Measurements from ENCODE around the gene PDLIM1.

PDLIM1 gene

DNA sequence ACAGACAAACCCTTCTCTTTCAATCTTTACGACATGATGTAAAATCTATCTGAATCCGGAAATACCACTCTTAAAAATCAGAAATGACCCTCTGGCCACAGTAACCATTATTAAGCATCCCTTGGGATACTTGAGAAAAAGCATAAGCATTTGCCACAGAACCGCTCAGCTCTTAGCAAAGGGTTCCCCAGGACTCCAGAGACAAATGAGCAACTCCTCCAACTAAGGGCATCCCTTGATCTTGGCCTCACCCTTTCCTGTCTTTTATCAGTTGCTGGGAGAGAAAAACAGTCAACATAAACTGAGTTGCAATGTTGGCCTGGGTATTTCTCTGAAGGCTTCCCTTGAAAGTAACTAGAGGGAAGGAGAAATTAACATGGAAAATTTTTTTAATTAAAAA, 3.5 kb downstream of the PDLIM1 start:
- no peak for DNase-seq

DNA sequence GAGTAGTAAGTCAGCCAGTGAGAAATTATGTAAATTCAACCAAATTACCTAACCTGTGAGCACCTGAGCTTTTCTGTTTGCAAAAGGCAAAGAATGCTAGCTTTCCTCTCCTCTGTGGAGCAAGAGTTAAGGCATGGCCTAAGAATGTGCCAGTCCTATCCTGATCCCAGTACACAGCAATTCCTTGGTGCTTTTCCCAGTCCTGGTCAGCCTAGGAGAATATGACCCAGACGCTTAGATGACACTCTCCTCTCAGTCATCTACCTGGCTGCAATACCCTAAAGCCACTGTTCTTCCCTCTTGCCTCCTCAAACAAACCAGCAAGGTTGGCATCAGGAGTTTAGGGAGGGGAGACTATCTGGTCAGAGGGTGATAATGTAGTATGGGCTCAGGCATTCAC, 4.1 kb downstream of the PDLIM1 start:
- DNase-seq, result no peak

DNA sequence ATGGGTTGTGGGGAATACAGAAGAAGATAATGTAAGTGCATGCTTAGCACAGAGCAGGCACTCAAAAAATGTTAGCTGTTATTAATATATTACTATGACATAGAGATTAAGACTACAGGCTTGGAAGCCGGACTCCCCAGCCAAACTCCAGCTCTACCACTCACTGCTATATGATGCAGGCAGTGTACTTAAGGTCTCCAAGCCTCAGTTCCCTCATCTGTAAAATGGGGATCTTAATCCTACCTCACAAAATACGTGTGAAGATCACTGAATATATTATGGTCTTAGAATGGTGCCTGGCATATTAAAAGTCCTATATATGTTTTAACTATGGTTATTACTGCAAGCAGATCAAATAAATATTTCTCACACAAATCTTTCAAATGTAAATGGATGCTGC, 5.2 kb downstream of the PDLIM1 start:
- no peak for DNase-seq

DNA sequence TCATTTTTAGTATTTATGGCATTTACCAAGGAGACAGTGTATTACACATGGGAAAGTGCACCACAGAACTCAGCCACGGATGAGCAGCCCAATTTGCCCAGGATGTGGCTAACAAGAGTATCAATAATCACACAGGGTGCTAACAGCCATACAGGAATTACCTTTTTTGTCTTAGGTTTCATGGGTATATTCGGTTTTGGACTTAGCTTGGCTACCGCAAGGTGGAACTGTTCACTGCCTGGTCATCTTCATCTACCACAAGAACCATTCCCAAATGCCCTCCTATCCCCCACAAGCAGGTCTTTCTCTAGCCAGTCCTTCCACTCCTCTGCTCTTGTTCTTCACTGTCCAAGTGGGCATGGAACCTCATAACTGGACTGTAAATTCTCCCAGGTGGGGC, 6.0 kb downstream of the PDLIM1 start:
- no peak for DNase-seq

DNA sequence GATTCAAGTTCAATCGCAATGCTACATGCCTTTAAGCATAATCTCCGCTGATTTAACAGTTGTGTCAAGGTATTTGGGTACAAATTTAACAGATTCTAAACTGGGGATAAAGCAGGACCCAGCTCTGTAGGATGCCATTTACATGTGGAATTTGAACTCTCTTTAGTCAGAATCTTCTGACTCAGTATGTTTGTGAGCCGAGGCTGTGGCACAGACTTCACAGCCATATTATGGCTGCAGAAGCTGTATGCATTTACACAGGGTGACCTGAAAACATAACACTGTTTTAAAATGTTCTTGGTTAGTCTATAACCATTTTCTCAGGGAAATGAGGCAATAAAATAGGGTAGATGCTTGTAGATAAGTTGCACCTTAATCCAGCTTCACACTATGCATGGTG, 8.7 kb downstream of the PDLIM1 start:
- no peak for DNase-seq

DNA sequence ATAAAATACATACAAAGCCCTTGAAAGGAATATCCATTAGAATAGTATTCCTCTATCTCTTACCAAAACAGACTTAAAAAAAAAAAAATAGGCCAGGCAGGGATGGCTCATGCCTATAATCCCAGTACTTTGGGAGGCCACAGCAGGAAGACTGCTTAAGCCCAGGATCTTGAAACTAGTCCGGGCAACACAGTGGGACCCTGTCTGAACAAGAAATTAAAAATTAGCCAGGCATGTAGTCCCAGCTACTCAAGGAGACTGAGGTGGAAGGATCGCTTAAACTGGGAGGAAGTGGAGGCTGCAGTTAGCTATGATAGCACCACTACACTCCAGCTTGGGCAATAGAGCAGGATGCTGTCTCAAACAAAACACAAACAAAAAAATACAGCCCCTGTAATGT, 9.6 kb downstream of the PDLIM1 start:
- DNase-seq, result no peak

DNA sequence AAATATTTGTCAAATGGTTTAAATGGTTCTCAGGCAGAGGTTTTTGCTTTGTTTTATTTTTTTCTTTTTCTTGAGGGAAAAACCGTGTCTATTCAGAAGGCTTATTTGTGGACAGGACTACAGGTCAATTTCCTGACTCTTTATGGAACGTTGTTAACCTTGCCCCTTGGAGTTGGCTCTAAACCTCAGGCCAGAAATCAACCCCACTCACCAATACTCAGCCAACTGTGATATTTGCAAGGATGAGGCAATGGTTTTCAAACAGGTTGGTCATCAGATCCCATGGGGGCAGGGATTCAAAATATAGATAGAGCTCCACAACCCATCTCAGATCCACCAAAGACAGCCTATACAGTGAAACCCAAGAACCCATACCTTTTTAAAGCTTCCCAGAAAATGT, 10.2 kb downstream of the PDLIM1 start:
- no peak for DNase-seq

DNA sequence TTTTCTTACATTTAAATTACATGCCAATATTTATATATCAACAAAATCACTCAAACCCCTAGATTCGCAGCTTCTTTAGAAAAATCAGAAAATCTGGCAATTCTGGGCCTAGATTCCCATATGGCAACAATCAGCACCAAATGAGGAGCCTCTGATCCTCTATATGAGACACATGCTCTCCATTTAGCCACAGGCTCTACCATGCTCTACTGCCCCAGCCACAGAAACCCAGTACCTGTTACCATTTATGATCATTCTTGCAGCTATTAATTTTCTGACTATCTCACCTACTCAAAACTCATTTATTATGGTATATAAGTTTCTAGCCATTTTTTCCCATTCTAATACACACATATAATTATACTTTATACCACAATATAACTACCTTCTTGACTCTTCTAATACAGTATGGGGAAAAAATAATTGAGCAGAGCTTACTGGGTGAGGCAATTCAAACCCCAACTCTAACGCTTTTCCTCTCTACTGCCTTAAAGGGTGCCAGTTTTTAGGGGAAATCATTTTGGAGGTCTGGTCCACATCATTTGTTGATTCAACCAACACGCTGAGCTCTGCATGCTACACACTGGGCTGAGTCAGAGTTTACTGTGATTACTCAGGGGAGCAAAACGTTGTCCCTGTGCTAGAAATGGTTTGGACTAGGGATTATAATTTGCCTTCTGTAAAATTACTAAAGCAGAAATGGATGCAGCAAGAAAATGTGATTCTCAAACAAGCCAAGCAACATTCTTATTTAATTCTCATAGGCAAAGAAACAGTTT, 11.6 kb downstream of the PDLIM1 start:
- no peak for DNase-seq

DNA sequence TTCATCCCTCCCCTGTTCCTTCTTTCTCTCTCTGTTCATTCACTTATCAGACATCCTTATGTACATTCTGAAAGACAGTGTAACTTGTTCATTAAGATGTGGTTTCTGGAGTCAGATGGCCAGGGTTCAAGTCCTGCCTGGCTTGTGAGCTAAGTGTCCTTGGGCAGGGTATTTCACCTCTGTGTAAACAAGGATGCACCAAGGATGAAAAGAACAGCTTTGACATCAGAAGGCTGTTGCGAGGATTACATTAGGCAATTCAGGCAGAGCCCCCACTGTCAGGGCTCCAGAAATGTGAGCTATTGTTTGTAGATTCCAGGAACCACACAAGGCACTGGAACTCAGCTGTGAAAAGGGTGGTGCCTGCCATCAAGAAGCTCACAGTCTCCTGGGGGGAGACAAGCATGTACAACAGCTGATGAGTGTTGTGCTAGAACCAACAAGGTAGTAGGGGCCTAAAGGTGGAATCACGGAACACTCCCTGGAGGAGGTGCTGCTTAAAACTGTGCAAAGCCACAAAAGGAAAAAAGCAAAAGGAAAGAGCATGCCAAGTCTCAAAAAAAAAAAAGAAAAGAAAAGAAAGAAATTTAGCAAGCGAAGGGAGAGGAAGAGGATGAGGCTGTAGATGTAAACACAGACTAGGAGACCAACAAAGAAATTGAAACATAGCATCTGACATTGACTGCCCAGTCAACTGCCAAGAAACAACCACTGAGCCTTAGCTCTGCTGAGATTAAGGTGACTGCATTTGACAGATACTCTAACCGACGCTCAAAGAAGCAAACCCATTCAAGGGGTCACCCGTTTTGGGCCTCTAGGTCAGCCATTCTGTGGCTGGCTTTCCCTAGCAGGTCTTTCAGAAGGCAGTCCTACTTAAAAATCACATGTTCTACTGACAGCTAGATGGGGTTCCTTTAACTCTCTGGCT, 12.5 kb downstream of the PDLIM1 start:
- DNase-seq, result no peak

DNA sequence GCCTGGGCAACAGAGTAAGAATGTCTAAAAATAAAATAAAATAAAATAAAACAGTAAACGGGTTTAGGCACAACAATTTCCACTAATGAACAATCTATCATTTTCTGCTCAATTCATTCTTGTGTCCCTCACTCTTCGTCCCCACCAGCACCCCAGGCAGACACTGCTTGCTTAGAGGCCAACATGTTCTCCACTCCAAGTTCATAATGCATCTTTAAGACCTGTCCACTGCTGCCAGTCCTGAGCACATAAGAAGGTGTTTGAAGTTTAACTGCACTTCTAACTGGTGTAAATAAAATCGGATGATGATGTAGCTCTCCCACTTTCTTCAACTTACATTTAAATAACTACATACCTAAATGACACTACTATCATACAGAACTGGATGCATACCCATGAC, 13.2 kb downstream of the PDLIM1 start:
- DNase-seq, result no peak

DNA sequence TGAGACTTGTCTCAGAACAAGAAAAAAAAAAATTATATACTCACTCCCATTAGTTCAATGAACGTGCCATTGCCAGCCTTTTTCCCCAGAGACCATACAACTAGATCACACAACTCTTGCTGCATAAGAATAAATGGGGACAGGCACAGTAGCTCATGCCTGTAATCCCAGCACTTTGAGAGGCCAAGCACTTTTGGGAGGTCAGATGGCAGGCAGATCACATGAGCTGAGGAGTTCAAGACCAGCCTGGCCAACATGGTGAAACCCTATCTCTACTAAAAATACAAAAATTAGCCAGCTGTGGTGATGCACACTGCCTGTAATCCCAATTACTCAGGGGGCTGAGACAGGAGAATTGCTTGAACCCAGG, 13.6 kb downstream of the PDLIM1 start:
- DNase-seq, result no peak

DNA sequence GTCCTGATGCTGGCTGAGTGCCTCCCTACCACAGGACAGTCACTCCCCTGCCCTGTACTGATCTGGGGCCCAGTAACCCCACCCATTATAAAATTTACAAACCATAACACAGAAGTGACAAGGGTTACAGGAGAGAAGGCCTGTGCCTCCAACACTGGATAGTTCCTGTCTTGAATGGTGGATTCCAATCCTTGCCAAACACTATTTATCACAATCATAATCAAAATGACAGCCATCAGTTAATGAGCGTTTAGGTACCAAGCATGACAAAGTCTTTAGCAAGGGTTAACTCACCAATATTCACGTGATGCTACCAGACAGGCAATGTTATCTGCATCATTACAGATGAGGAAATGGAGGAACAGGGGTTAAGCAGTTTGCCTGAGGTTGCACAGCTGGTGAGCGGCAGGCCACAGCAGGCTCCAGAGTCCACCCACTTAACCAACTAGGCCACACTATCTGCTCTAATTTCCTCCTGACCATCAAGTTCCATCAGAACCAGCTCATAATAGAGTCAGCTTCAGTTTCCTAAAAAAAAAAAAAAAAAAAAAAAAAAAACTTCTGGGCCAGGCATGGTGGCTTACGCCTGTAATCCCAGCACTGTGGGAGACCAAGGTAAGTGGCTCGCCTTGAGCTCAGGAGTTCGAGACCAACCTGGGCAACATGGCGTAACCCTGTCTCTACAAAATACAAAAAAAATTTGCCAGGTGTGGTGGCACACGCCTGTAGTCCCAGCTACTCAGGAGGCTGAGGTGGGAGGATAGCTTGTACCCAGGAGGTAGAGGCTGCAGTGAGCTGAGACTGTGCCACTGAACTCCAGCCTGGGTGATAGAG, 14.2 kb downstream of the PDLIM1 start:
- no peak for DNase-seq

DNA sequence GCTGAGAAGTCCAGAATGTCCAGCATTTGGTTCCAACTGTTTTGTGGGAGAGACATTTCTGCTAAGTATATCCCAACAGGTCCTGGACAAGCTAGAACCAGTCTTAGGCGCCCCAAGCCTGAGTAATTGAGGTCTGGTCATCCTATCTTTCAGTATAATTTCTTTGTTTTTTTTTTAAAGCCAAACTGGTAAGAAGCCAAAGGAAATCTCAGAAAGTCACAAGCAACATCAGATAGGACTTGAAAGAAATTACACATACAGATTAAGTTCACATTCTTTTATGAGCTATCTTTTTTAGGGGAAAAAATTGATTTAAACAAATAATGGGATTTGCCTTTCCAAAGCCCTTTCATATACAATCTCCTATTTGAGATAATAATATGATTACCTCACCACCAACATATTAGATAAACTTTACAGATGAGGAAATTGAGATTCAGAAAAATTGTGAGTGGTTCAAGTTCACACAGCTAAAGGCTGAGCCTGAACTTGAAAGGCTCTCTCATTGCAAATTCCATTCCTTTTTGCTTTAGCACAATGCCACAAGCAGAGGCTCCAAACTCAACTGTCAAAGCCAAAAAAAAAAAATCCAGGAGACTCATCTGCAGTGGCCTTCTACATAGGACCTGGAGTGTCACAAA, 15.0 kb downstream of the PDLIM1 start:
- no peak for DNase-seq

DNA sequence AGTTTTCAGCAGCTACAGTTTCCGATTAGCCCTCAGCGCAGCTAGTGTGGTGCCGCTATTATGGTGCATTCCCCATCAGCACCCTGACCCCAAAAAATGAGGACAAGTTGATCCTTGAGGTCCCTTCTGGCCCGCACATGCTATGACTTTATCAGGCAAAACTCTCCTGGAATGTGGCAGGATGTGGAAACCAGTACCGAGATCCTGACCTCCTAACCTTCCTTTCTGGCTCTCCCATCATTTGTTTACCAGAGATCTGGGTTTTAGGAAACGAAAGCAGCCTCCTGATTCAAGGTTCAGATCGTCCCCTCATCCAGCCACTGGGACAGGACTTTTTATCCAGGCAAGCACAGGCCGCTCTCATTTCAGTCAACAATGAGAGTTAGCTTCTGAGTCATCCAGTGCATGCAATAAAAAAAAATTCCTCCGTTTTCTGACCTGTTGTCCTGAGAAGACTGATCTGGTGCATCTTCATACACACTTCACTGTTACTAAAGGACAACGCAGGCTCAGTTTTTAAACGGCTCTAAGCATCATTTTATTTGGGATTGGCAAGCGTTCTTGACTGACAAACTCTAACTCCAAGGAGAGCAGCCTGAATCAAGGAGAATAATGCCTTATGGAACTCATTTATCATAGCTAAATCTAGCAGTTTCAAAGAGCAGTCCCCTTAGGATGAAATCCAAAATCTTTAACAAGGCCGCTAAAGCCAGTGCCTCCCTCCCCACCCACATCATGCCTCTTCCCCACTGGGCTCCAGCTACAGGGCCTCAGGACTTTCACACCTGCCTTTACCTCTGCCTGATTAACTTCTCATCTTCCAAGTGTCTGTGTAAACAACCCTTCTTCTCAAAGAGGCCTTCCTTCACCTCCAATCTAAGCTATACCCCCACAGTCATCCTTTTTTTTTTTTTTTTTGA, 17.1 kb downstream of the PDLIM1 start:
- no peak for DNase-seq

DNA sequence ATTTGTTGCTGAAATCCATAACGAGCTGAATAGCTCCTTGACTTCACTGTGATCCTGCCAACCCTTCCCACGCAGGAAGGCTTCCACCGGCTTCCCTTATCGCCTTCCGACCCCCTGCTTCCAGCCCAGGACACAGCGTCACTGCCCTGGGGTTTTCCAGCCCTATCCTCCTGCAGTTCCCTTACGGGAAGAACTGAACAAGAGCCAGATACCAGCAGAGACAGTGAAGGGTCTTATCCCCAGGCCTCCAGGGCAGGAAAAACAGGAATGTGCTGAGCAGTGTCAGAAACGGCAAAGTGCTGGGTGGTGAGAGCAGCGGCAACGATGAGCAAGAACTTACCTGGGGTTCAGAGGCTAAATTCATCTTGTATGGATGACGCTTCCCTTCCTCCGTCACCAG, 22.4 kb downstream of the PDLIM1 start:
- DNase-seq, result no peak

DNA sequence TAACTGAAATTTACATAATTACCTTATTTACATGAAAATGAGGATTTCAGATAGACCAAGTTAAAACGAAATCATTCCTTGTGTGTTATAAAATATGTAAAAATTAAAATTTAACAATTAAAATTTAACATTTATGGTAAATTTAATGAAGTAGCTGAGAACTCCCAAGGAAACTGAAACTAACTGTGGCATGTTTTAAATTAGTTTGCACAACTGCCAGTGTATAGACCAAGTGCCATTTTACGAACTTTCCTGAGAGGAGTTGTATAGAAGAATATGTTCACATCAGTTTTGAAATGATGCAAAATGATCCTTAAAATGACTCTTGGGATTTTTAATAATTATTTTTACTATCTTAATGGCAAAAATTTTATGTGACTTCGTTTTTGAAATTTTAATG, 23.6 kb downstream of the PDLIM1 start:
- DNase-seq, result no peak

DNA sequence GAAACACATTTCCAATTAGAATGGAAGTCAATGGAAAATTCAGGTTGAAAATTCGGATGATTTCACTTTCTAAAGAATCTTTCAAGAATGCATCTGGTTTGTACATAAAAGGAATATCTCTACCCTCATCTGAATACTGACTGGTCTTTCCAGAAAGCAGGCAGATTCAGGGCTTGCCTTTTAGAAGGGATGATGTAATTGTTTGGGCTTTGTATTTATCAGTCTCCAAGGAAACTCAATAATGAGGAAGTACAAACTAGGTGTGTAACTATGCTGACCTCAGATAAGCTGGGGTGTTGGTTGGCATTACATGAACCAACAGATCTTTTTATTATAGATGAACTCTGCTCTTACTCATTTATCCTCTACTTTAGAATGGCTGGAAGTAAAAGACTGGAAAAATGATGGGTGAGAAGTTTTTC, 24.1 kb downstream of the PDLIM1 start:
- no peak for DNase-seq

DNA sequence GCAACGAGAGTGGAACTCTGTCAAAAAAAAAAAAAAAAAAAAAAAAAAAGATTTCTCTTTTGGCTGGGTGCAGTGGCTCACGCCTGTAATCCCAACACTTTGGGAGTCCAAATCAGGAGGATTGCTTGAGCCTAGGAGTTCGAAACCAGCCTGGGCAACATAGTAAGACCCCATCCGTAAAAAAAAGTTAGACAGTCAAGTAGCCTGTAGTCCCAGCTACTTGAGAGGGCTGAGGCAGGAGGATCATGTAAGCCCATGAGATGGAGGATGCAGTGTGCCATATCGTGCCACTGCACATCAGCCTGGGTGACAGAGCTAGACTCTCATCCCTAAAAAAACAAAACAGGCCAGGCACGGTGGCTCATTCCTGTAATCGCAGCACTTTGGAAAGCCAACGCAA, 25.2 kb downstream of the PDLIM1 start:
- no peak for DNase-seq

DNA sequence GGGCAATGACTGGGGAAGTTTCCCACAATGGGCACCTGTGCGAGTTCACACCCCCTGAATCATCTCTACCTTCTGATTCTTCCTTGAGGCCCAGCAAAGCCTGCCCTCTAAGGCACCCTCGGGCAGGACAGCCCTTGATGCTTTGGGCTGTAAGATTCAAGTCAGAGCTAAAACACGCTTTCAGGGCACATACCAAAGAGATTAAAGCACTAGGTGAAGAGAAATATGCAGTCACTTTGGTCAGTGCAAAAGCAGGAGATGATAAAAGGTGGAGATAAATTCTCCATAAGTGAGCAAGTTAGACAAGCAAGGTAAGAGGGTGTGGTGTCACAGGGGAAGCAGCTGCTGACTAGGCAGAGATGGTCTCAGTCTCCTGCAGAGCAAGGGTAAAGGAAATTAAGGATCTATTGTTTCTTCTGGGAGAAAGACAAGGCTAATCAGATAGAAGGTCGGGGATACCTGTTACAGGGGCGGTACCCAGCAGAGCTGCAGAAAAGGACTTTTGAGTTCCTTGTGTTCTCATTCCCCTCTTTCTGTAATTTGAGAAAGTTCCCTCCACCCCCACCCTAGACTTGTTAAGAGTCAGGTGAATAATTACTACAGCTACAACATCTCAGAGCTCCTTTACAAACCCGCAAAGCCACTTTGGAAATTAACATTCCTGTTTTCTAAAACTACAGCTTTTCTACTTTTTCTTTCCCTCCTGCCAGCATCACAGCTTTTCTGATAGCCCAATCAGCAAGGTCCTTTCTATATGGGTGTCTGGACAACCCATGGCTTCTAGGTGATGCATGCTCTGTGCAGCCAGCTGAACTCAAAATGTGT, 26.4 kb downstream of the PDLIM1 start:
- no peak for DNase-seq

DNA sequence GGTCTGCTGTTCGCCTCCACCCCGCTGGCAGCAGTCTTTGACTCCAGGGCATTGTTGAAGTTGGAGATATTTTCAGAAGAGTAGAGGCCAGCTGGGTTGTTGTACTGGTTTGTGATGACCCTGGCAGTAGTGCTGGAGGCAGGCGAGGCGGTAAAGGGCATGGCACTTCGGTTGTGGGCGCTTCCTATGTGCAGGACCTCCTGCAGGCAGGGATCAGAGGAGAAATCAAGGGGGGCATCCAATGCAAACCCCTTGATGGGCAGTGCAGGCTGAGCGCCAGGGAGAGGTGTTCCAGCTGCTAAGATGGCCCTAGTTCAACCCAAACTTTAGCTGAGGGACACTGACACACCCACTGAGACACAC, 27.0 kb downstream of the PDLIM1 start:
- DNase-seq, result no peak
